AG04450 (cell line): Measurements from ENCODE around the gene MOB1A. TPM values are rescaled to one million over a fixed set of nuclear protein-coding genes. Genes with fewer than 3 reads are reported as not detected.

Experiments used
- CTCF ChIA-PET: fragments of 300-600, 350-600 bp; formaldehyde crosslinking; extraction: SDS; loops from one replicate; lab custom pipeline; 2022; ENCODE audit warnings: antibody characterized with exemption, inconsistent platforms; lab: Charles Lee
- POLR2A ChIA-PET: fragments of 350-600 bp; formaldehyde crosslinking; extraction: SDS; loops from one replicate; lab custom pipeline; 2021; ENCODE audit warnings: antibody characterized with exemption, inconsistent platforms; lab: Yijun Ruan, JAX
- DNase-seq: peaks from one replicate; pipeline ENCODE4 v3.0.0-alpha.2; 2011; ENCODE audit warnings: low read depth, low spot score
- H3K27ac ChIP-seq: one replicate; pipeline ENCODE4 v1.5.1; 2012; ENCODE audit warnings: low read depth, low read length, control low read depth
- H3K27me3 ChIP-seq: one replicate; pipeline ENCODE4 v1.6.0; 2012; ENCODE audit warnings: low read length; ENCODE audit not compliant: control insufficient read depth, insufficient read depth
- H3K4me3 ChIP-seq: 2 replicates; pipeline ENCODE4 v1.5.1; 2011; ENCODE audit warnings: mild to moderate bottlenecking, low read depth, low read length, control low read depth
- H3K9me3 ChIP-seq: 2 replicates; pipeline ENCODE4 v1.5.1; 2012; ENCODE audit warnings: low read length; ENCODE audit not compliant: control insufficient read depth, insufficient read depth
- CTCF ChIP-seq: IDR thresholded peaks from 2 replicates; pipeline ENCODE4 v1.5.1; 2011; ENCODE audit warnings: low read depth, low read length, control low read depth, inconsistent platforms
- polyA plus RNA-seq: library from polyadenylated mRNA; depleted of rRNA; stranded (reverse); fragments of >200 nt; gene quantifications from 2 replicates; pipeline ENCODE4 v1.2.3, GENCODE V29; 2011

The MOB1A gene
- polyA plus RNA-seq, 1 experiment, result 59.7 TPM

- ChIA-PET CTCF (interaction anchor here (1.4 to 2.6 kb wide), 2 partner anchors 21 to 50 kb away, joined by 3 to 13 read pairs; partner anchors contain the start of gene MOB1A), POLR2A (interaction anchor here (0.6 to 2.3 kb wide), 5 partner anchors 10 to 636 kb away, joined by 3 to 25 read pairs (median 7); partner anchors contain the start of gene MOB1A)
- peak overlapping the region; percentile 99 for H3K27ac ChIP-seq
- no peak for TF ChIP-seq CTCF
- no peaks in the 10 kb centered on the region; the same call in 1 of the 2 replicates for H3K9me3 ChIP-seq
- H3K4me3 ChIP-seq, result peak overlapping the region; percentile 97
- no peak for DNase-seq
- H3K27me3 ChIP-seq, result peaks cover 2% of the 10 kb centered on the region
These were observed 21.2 kb upstream of the MOB1A start for GRCh38 chr2:74199871-74200305.

- CTCF ChIA-PET, result interaction anchor here (1.4 to 2.6 kb wide), 2 partner anchors 21 to 50 kb away, joined by 3 to 13 read pairs; partner anchors contain the start of gene MOB1A
- TF ChIP-seq CTCF, result no peak
- Histone ChIP-seq H3K27me3 (peaks cover 2% of the 10 kb centered on the region), H3K9me3 (no peaks in the 10 kb centered on the region; the same call in 1 of the 2 replicates), H3K4me3 (peak overlapping the region; percentile 97), H3K27ac (peak overlapping the region; percentile 99)
- no peak for DNase-seq
- POLR2A ChIA-PET, result interaction anchor here (0.6 to 2.3 kb wide), 8 partner anchors 9 to 636 kb away, joined by 3 to 25 read pairs (median 4); partner anchors contain the start of genes DGUOK and MOB1A
These were observed 20.6 kb upstream of the MOB1A start for GRCh38 chr2:74199275-74199701.

GRCh38 chr2:74198461-74199274, 20.0 kb upstream of the MOB1A start, which contains the start of gene MTHFD2:
Gene MTHFD2 (plus strand): TSS chr2:74198615. CDS start chr2:74198642, 27 bp downstream.
- Histone ChIP-seq H3K9me3 (no peaks in the 10 kb centered on the region; the same call in 1 of the 2 replicates), H3K27ac (peak within 1 kb of the TSS; percentile 99), H3K4me3 (peak within 1 kb of the TSS; percentile 97), H3K27me3 (peaks cover 2% of the 10 kb centered on the region)
- peak; percentile 94 for DNase-seq
- CTCF ChIA-PET, result interaction anchor here (2.6 kb wide), 1 partner anchor 20 kb away, joined by 13 read pairs; the partner anchor contains the start of gene MOB1A
- TF ChIP-seq CTCF, result peak; percentile 80
- POLR2A ChIA-PET, result interaction anchor here (1.0 to 2.3 kb wide), 6 partner anchors 9 to 272 kb away, joined by 3 to 25 read pairs (median 4); partner anchors contain the start of genes DGUOK and MOB1A

- H3K9me3 ChIP-seq, result no peaks in the 10 kb centered on the region; the same call in 1 of the 2 replicates
- H3K4me3 ChIP-seq, result peak overlapping the region; percentile 97
- no peak overlapping the region for H3K27ac ChIP-seq
- ChIA-PET POLR2A (interaction anchor here (1.1 to 2.3 kb wide), 4 partner anchors 10 to 271 kb away, joined by 3 to 25 read pairs (median 6); partner anchors contain the start of genes DGUOK and MOB1A), CTCF (interaction anchor here (2.6 kb wide), 1 partner anchor 19 kb away, joined by 13 read pairs; the partner anchor contains the start of gene MOB1A)
- TF ChIP-seq CTCF, result no peak
- DNase-seq, result no peak
- H3K27me3 ChIP-seq, result peaks cover 2% of the 10 kb centered on the region
These were observed 19.4 kb upstream of the MOB1A start for GRCh38 chr2:74198023-74198460.
